HG03432 (cell line): ENCODE measurements around the gene EFCAB7.

Experiments
- ATAC-seq: cut with Tn5 transposase; IDR thresholded peaks from one replicate; pipeline ENCODE4 v1.9.1; 2021; ENCODE audit warnings: mild to moderate bottlenecking, moderate library complexity; ENCODE audit not compliant: unreplicated experiment

The EFCAB7 gene

GRCh38 chr1:63522891-63523728 is at the start of gene EFCAB7, which contains the start of gene ITGB3BP:
TSS of gene EFCAB7 (plus strand) at chr1:63523525. CDS start at chr1:63525573, 2,048 bp downstream.
TSS of gene ITGB3BP (minus strand) at chr1:63523225. CDS start at chr1:63523133, 92 bp downstream.
- ATAC-seq, result peak; percentile 90

- no peak for ATAC-seq
Measured at GRCh38 chr1:63475761-63476160, 47.6 kb upstream of the EFCAB7 start.

GRCh38 chr1:63480057-63480456 is 43.3 kb upstream of the EFCAB7 start:
- ATAC-seq, result no peak

GRCh38 chr1:63486629-63487028 is 36.7 kb upstream of the EFCAB7 start:
- ATAC-seq, result no peak

GRCh38 chr1:63487336-63488065 is 35.8 kb upstream of the EFCAB7 start:
- ATAC-seq, result no peak

GRCh38 chr1:63497577-63497976 is 25.7 kb upstream of the EFCAB7 start:
- no peak for ATAC-seq

- ATAC-seq, result no peak
Measured at GRCh38 chr1:63498106-63498505, 25.2 kb upstream of the EFCAB7 start.

GRCh38 chr1:63501256-63501655 is 22.1 kb upstream of the EFCAB7 start:
- ATAC-seq, result no peak

- no peak for ATAC-seq
Measured at GRCh38 chr1:63506782-63507181, 16.5 kb upstream of the EFCAB7 start.

GRCh38 chr1:63509718-63510117 is 13.6 kb upstream of the EFCAB7 start:
- ATAC-seq, result no peak

GRCh38 chr1:63512584-63512983 is 10.7 kb upstream of the EFCAB7 start:
- ATAC-seq, result no peak

GRCh38 chr1:63516629-63517028 is 6.7 kb upstream of the EFCAB7 start:
- no peak for ATAC-seq

- ATAC-seq, result peak; percentile 15
Measured at GRCh38 chr1:63523738-63524137, 413 bp downstream of the EFCAB7 start.

GRCh38 chr1:63524201-63524600 is 876 bp downstream of the EFCAB7 start:
- ATAC-seq, result no peak

- no peak for ATAC-seq
Measured at GRCh38 chr1:63532727-63533126, 9.4 kb downstream of the EFCAB7 start.

GRCh38 chr1:63533931-63534330 is 10.6 kb downstream of the EFCAB7 start:
- ATAC-seq, result no peak

GRCh38 chr1:63534406-63534805 is 11.1 kb downstream of the EFCAB7 start:
- ATAC-seq, result no peak

GRCh38 chr1:63537006-63537405 is 13.7 kb downstream of the EFCAB7 start:
- ATAC-seq, result no peak

GRCh38 chr1:63537940-63538339 is 14.6 kb downstream of the EFCAB7 start:
- no peak for ATAC-seq

GRCh38 chr1:63545780-63546179 is 22.5 kb downstream of the EFCAB7 start:
- ATAC-seq, result no peak

- ATAC-seq, result no peak
Measured at GRCh38 chr1:63547621-63548294, 24.4 kb downstream of the EFCAB7 start.
